HG03066 (cell line): ENCODE measurements around the gene SPRR2D.
"Not testable (repeated sequence)": the region's sequence is repeated elsewhere in the genome, so short reads cannot be mapped to it uniquely, and the experiment has no call there.

Source experiments
- ATAC-seq: cut with Tn5 transposase; IDR thresholded peaks from one replicate; pipeline ENCODE4 v1.9.1; 2021; ENCODE audit warnings: low read depth; ENCODE audit not compliant: unreplicated experiment

Gene SPRR2D

DNA sequence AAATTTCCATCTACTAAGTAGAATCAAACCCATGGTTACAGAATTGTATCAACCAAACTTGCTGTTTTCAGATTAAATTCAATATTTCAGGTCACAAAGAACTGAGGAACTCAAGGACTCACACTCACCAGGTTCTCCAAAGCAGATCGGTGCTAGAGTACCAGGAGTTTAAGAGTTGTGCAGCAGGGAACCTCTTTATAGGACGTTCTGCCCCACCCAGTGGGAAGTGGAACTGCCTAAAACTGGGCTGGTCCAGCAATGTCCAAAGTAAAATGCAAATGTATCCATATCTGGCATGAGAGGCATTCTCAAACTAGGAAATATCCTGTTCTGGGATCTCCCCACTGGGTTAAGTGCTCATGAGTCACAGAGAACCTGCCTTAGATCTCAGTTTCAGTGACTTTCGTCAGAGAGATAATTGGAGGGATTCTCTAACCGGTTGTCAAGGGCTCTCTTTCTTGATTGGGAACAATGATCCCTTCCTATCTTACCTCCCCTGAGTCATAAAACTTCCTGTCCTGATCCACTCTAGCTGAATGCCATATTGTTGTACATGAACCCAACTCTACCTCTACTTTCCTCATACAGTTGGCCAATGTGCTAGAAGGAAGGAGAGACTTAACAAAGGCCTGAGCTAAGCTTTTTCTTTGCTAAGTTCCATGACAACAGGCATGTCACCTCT is at the start of gene SPRR2D:
Gene SPRR2D, minus strand, starts transcription at position 171 of the 682 bp plus-strand sequence. CDS start 774 bp downstream, outside the sequence.
- ATAC-seq: no peak

DNA sequence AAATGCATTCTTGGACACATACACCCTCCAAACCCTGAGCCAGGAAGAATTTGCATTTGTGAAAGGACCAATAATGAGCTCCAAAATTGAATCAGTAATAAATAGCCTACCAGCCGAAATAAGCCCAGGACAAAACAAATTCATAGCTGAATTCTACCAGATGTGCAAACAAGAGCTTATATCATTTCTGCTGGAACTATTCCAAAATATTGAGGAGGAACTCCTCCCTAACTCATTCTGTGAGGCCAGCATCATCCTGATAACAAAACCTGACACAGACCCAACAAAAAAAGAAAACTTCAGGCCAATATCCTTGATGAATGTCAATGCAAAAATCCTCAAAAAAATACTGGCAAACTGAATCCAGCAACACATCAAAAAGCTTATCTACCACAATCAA is 46.7 kb upstream of the SPRR2D start:
- no peak for ATAC-seq

DNA sequence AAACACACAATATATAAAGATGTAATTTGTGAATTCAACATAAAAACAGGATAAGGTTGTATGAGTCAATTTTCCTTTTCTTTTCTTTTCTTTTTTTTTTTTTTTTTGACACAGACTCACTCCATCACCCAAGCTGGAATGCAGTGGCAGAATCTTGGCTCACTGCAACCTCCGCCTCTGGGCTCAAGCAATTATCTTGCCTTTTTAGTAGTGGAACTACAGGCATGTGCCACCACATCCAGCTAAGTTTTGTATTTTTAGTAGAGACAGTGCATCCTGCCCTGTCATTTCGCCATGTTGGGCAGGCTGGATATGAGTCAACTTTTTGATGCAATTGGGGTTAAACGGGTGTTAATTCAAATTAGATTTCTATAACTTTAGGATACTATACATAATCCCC is 40.8 kb upstream of the SPRR2D start:
- no peak for ATAC-seq

DNA sequence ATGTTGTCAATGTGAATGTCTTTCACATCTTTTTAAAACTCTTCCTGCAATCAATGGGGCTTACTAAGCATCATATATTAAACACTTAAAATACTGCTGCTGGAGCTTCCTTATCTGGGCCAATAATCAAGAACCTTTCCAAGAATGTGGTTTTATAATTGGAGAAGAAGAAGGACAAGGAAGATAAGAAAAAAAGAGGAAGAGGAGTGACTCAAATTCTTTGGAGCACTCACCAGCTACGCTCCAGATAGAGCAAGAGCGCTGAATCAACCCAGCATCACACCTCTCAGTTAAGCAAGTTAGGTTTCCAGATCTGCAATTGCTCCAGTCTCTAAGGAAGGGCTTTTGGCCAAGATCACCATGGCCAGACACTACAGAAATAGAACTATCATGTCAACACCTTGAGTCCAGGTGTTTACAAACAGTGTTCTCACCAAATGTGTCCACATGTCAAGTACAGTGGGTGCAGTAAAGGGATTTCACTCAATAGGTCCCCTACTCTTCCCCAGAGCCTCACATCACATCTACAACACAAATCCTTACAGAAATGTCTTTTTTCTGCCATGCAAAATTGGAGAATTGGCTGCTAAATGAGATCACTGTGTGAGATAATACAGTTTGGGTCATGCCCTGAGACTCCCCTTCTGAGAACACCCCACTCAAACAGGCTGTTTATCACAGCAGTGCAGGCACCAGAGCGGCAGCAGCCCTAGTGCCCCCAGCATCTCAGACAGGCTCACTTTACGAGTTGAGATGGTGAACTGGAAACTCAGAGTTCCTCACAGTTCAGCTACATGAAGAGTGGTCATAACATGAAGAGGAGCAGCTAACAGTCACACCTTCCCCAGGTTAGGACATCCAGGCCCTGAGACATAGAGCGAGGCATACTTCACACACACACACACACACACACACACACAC is 32.1 kb upstream of the SPRR2D start:
- ATAC-seq: no peak

DNA sequence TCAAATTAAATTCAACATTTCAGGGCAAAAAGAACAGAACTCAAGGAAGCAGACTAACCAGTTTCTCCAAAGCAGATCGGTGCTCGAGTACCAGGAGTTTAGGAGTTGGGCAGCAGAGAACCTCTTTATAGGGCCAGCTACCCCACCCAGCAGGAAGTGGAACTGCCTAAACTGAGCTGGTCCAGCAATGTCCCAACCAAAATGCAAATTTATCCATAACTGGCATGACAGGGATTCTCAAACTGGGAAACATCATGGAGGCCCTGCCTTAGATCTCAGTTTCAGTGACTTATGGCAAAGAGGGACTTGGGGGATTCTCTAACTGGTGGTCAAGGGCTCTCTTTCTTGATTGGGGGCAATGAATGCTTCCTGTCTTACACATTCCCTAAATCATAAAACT is 30.6 kb upstream of the SPRR2D start, which contains the start of gene SPRR2B:
Gene SPRR2B, minus strand, starts transcription at position 101 of the 400 bp plus-strand sequence. CDS start 772 bp downstream, outside the sequence.
- ATAC-seq: no peak

DNA sequence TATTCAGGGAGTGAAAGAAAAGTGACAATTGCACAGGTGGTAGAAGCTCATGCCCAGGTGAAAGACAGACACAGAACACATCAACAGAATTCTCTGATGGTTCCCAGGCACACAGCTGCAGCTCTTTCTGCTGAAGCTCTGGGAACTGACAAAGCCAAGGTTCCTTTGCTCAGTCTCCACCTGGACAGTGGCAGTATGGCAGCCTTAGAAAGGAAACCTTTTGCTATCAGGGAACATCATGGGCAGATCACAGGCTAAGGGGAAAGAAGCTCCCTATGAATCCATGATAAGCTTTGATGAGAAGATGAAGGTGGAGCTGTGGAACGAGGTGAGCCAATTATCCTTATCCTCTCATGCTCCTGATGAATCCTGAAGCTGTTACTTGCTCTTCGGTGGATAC is 29.3 kb upstream of the SPRR2D start:
- no peak for ATAC-seq

DNA sequence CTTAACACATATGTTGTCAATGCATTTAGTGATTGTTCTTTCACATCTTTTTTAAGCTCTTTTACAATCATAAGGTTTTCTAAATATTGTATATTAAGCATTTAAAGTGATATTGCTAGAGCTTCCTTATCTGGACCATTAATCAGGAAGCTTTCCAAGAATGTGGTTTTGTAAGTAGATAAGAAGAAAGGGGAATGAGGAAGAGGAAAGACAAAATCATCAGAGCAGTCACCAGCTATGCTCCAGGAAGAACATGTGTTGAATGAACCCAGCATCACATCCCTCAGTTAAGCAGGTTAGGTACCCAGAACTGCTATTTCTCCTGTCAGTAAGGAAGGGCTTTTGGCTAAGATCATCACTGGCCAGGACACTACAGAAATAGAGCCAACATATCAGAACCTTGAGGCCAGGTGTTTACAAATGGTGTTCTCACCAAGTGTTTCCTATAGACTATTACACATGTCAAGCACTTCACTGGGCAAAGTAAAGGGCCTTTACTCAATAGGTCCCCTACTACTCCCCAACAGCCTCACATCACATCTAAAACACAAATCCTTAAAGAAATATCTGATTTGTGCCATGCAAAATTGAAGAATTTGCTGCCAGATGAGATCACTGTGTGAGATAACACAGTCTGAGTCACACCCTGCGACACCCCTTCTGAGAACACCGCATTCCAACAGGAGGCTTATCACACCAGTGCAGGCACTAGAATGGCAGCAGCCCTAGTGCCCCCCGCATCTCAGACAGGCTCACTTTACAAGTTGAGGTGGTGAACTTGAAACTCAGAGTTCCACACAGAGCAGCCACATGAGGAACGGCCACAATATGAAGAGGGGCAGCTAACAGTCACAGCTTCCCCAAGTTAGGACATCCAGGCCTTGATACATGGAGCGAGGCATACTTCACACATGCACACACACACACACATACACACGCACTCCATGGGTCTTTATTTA is 18.2 kb upstream of the SPRR2D start:
- ATAC-seq: no peak

DNA sequence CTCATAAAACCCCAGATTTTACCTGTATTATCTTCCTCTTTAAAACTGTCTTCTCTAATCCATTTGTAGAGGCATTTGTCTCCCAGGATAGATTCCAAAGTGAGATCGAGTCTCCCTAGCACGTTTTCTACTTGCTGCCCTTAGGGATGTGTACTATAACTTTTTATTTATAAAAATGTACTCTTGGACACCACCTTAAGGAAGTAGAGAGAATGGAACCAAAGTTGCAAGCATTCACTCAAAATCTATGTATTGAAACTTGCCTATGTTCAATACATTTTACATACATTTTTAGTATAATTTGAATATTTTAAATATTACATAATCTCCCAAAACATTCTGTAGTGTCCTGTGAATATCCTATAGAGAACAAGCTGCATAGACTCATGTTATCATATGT is 17.2 kb upstream of the SPRR2D start:
- no peak for ATAC-seq

DNA sequence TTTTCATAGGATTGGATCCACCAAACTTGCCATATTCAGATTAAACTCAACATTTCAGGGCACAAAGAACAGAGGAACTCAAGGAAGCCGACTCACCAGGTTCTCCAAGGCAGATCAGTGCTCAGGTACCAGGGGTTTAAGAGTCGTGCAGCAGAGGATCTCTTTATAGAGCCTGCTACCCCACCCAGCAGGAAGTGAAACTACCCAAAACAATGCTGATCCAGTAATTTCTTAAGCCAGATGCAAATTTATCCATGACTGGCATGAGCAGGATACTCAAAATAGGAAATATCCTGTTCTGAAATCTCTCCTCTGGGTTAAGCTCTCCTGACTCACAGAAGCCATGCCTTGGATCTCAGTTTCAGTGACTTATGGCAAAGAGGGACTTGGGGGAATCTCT is 16.5 kb upstream of the SPRR2D start, which contains the start of gene SPRR2A:
Gene SPRR2A, minus strand, starts transcription at position 138 of the 400 bp plus-strand sequence. CDS start 777 bp downstream, outside the sequence.
- ATAC-seq: no peak

DNA sequence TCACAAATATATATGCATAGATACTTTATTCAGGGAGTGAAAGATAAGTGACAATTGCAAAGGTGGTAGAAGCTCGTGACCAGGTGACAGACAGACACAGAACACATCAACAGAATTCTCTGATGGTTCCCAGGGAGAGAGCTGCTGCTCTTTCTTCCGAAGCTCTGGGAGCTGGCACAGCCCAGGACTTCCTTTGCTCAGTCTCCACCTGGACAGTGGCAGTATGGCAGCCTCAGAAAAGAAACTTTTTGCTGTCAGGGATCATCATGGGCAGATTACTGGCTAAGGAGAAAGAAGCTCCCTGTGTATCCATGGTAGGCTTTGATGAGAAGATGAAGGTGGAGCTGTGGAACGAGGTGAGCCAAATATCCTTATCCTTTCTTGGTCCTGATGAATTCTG is 15.2 kb upstream of the SPRR2D start:
- not testable (repeated sequence) for ATAC-seq

DNA sequence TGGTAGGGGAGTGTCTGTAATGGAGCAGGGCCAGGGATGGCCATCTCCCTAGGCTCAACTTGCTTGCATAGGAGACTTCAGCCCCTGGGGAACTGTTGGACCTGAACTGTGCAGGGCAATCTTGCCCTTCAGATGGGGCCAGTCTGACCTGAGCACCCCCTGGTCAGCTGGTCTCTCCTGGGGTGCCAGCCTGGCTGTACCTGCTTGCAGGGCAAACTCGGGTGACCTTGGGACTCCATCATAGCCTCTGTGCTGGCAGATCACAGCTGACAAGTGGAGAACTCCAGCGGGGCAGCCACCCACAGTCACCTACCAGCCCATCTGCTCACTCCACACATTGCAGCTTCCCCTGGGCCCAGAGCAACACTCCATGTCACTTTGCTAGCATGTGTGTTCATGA is 8.3 kb upstream of the SPRR2D start:
- ATAC-seq: no peak

DNA sequence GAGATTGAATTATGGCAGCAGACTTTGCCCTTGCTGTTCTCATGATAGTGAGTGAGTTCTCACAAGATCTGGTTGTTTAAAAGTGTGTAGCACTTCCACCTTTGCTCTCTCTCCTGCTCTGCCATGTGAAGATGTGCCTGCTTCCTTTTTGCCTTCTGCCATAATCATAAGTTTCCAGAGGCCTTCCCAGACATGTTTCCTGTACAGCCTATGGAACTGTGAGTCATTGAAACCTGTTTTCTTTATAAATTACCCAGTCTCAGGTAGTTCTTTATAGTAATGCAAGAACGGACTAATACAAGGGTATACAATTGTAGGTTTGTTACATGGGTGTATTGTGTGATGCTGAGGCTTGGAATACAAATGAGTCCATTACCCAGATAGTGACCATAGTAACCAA is 5.7 kb downstream of the SPRR2D start:
- no peak for ATAC-seq

DNA sequence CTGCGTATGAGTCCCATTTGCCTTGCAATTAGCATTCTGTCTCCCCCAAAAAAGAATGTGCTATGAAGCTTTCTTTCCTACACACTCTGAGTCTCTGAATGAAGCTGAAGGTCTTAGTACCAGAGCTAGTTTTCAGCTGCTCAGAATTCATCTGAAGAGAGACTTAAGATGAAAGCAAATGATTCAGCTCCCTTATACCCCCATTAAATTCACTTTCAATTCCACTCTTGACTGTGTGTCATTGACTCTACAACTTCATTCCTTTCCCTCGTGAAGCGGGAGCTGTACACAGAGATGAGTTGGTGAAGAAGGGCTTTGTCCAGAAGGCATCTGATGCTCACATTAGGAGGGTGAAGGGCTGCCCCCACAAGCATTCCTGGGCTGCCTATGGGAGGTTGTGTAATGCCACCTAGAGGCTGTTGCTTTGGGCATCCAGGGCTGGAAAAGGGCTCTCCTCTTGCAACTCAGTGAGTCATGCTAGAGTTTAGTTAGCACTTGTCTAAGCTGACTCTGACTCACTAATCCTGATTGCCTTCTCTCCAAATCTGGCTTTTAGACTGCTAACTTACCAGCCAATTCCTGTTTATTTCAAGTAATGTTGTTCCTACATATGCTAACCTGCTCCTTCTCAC is 8.1 kb downstream of the SPRR2D start:
- no peak for ATAC-seq

DNA sequence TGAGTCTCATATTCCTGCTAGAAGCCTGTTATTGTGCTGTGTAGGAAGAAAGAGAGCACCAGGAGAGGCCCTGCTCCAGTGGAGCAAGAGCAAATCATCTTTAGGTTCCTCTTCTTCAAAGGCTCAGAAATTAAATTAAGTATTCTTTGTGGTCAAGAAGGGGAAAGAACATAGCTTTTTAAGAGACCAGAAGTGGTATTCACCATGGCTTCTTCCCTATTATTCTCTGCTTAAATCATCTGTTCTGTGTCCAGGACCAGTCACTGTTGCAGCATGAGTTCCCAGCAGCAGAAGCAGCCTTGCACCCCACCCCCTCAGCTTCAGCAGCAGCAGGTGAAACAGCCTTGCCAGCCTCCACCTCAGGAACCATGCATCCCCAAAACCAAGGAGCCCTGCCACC is 8.8 kb downstream of the SPRR2D start:
- no peak for ATAC-seq

DNA sequence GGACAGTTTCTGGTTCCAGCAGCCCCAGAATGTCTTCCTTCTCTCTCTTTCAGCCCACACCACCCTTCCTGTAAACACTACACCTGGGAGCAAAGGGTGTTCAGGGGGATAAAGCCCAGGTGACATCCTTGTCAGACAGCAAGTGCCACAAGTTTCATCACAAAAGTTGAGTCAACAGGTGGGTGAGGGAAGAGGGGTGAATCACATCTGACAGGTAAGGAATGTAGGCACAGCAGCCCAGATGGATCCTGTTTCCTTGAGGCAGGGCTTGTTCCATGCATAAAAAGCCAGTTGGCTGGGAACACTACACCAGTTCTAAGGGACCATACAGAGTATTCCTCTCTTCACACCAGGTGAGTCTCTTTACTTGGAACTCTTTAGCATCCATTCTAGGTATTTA is 10.0 kb downstream of the SPRR2D start, which contains the start of gene SPRR1B:
Gene SPRR1B, plus strand, starts transcription at position 309 of the 400 bp plus-strand sequence. CDS start 1,143 bp downstream, outside the sequence.
- no peak for ATAC-seq

DNA sequence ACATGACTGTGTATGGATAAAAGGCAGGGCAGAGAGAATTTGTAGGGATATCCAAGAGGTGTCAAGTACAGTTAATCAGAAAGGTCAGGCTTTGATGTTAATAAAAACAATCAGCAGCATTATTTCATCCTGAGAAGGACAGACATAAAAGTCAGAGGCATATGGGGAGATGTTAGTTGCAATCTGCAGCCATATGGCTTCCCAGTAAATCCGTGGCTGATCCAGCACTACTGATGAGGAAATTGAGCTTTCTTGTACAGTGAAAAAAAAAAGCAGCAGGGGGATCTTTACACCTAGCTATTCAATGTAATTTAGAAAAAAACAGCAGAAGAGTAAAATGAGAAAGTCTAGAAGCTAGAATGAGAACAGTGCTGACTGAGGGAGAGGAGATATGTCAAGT is 12.2 kb downstream of the SPRR2D start:
- no peak for ATAC-seq

DNA sequence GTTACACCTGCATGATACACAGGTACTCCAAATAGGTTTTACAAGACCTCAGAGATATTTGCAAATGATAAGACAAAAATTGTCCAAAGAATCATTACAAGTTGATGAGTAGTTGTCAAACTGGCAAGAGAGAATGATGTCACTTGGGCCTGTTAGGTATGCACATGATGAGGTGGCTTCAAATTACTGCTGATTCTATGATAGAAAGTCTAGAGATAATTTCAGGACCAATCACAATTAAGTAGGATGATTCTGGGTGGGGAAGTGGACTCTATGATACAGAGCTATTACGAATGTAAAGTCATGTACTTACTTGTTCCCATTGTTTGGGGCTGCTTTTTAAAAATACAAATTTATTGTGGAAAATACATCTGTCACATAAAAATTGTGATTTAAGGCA is 15.1 kb downstream of the SPRR2D start:
- ATAC-seq: no peak

DNA sequence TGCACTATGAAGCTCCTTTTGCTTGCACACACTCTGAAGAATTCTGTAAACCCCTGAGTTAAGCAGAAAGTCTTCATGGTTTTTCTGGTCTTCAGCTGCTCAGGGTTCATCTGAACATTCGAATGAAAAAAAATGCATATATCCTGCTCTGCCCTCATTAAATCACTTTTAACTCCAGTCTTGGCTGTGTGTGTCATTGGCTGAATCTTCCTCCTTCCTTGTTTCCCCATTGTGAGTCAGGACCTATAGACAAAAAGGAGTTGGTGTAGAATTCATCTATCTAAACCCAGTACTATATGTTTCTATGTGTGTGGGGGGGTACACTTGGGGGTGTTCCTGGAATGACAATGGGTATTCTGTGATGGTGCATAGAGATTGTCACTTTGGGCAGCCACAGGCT is 16.5 kb downstream of the SPRR2D start:
- ATAC-seq: no peak

DNA sequence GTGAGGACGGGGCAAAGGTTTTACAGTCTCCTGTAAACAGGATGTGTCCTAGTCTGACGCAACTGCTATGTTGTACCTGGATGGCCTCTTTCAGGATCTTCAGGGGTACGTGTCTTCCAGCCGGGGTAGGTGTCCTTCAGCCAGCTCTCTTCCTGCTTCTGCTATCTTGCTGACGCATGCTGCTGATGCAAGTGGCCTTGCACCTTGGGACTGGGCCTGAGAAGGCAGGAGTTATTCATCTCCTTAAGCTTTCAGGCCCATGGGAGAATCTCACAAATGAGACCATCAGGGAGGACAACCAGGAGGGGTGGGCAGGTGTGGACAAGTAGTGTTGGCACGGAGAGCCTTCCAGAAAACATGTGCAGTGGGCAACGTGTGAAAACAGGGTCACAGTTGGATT is 17.8 kb downstream of the SPRR2D start:
- no peak for ATAC-seq

DNA sequence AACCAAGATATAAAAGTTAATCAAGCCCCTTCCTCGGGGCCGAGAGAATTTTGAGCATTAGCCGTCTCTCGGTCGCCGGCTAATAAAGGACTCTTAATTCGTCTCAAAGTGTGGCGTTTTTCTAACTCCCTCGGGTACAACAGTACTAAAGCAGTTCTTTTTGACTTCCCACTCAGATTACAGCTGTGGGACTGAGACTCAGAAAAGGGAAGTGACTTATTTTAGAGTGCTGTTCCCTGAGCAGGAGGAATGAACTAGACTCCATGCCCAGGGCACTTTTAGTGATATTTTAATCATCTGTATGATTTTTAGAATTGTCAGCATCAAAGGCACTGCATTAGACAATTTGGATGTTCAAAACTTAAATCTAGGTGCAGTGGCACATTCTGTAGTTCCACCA is 18.6 kb downstream of the SPRR2D start:
- not testable (repeated sequence) for ATAC-seq
